Esophagus muscularis mucosa (tissue), 4 donors: ENCODE measurements around the gene CFAP68. TPM values are rescaled to one million over a fixed set of nuclear protein-coding genes. Genes with fewer than 3 reads are reported as not detected.

ENCODE experiments used
- DNase-seq: peaks from one replicate; pipeline ENCODE4 v3.0.0-alpha.2; 2017; ENCODE audit errors: extremely low spot score
- H3K27ac ChIP-seq, 4 donors: fragments of 200-600 bp; sonication (generic); replicated peaks in 1 of 4; 1 replicate in 3 of 4; 2 replicates in 1 of 4; pipeline ENCODE4 v1.5.1; 2016 to 2019; ENCODE audit warnings: mild to moderate bottlenecking in 1 of 4
- H3K27me3 ChIP-seq, 4 donors: fragments of 200-600 bp; sonication (generic); one replicate each; pipeline versions ENCODE4 v1.5.1 to v1.6.0; 2016 to 2019
- H3K36me3 ChIP-seq, 4 donors: fragments of 200-600 bp; sonication (generic); one replicate each; pipeline ENCODE4 v1.5.1; 2016 to 2019
- H3K4me1 ChIP-seq, 4 donors: fragments of 200-600 bp; sonication (generic); one replicate each; pipeline ENCODE4 v1.5.1; 2016 to 2019
- H3K4me3 ChIP-seq, 4 donors: fragments of 200-600 bp; sonication (generic); 1 replicate in 2 of 4; 2 replicates in 2 of 4; pipeline ENCODE4 v1.5.1; 2016 to 2019; ENCODE audit warnings: mild to moderate bottlenecking in 4 of 4, moderate library complexity in 1 of 4
- H3K9me3 ChIP-seq, 4 donors: fragments of 200-600 bp; sonication (generic); 1 replicate in 3 of 4; 2 replicates in 1 of 4; pipeline ENCODE4 v1.5.1; 2016 to 2019
- CTCF ChIP-seq, 3 experiments: fragments of 200-600 bp in 2 of 3; fragments of 450-650 bp in 1 of 3; sonication (generic) in 2 of 3; IDR thresholded peaks; one replicate each; pipeline ENCODE4 v1.5.1; 2017 to 2019; ENCODE audit warnings: antibody characterized with exemption in 3 of 3, mild to moderate bottlenecking in 2 of 3, moderate library complexity in 1 of 3
- EP300 ChIP-seq: sonication (generic); formaldehyde crosslinking; IDR thresholded peaks from one replicate; pipeline ENCODE4 v1.6.1; 2017; ENCODE audit warnings: antibody characterized with exemption
- POLR2A ChIP-seq: fragments of 450-650 bp; IDR thresholded peaks from one replicate; pipeline ENCODE4 v1.6.1; 2017; ENCODE audit warnings: antibody characterized with exemption, moderate library complexity, mild to moderate bottlenecking, low read depth
- POLR2AphosphoS5 ChIP-seq, 2 donors: sonication (generic); formaldehyde crosslinking; IDR thresholded peaks; one replicate each; pipeline ENCODE4 v1.6.1; 2017; ENCODE audit warnings: antibody characterized with exemption in 2 of 2
- WGBS: methylation state at CpG from one replicate; pipeline ENCODE4 v1.1.5; 2018; 5-methylcytosine and 5-hydroxymethylcytosine counted together
- intact Hi-C: fragments of 100-400 bp; cut with DNase I; formaldehyde crosslinking; loops from one replicate; pipeline ENCODE4 v1.15.1; 2023
- total RNA-seq, 4 donors: library from RNA; depleted of rRNA; stranded (reverse); fragments of >200 nt; gene quantifications; one replicate each; pipeline versions ENCODE4 v1.1.0 to v1.2.1, GENCODE V29; 2016

The CFAP68 gene
- total RNA-seq, 4 donors from 2014 or later = 8.7 to 21.7 (median 19.9) TPM

GRCh38 chr11:111852103-111852502 lies 27.2 kb upstream of the CFAP68 start:
- Histone ChIP-seq H3K4me3 (no peak overlapping the region), H3K4me1 (peaks cover 0 to 3% (median 2%) of the 10 kb centered on the region in 4 donors), H3K36me3 (peaks cover 11 to 97% (median 75%) of the 10 kb centered on the region in 4 donors), H3K9me3 (no peaks in the 10 kb centered on the region), H3K27ac (no peak overlapping the region), H3K27me3 (no peaks in the 10 kb centered on the region)
- TF ChIP-seq EP300 (no peak), CTCF (IDR thresholded peaks at IDR 0.05) (no peak), POLR2AphosphoS5 (IDR thresholded peaks at IDR 0.05) (no peak), POLR2A (no peak)
- WGBS = 82% methylated on average over 2 of the region's 2 CpGs
- DNase-seq = no peak
- intact Hi-C loops = no loop called here

GRCh38 chr11:111855506-111855905 lies 23.8 kb upstream of the CFAP68 start:
- Histone ChIP-seq H3K27me3 (no peaks in the 10 kb centered on the region), H3K4me1 (no peaks in the 10 kb centered on the region), H3K27ac (no peak overlapping the region), H3K4me3 (no peak overlapping the region), H3K9me3 (no peaks in the 10 kb centered on the region), H3K36me3 (peaks cover 38 to 99% (median 83%) of the 10 kb centered on the region in 4 donors)
- no peak for TF ChIP-seq POLR2AphosphoS5 (IDR thresholded peaks at IDR 0.05)
- TF ChIP-seq EP300 = no peak
- no peak for TF ChIP-seq CTCF (IDR thresholded peaks at IDR 0.05)
- no peak for TF ChIP-seq POLR2A
- DNase-seq = no peak
- intact Hi-C loops = no loop called here

GRCh38 chr11:111860257-111860656 lies 19.1 kb upstream of the CFAP68 start:
- no peaks in the 10 kb centered on the region for H3K4me1 ChIP-seq
- no peak overlapping the region for H3K27ac ChIP-seq
- H3K9me3 ChIP-seq = no peaks in the 10 kb centered on the region
- intact Hi-C loops = no loop called here
- H3K36me3 ChIP-seq = peaks cover 48 to 96% (median 71%) of the 10 kb centered on the region in 4 donors
- no peak for TF ChIP-seq CTCF (IDR thresholded peaks at IDR 0.05)
- no peak for TF ChIP-seq POLR2A
- TF ChIP-seq EP300 = no peak
- TF ChIP-seq POLR2AphosphoS5 (IDR thresholded peaks at IDR 0.05) = no peak
- H3K27me3 ChIP-seq = no peaks in the 10 kb centered on the region
- H3K4me3 ChIP-seq = no peak overlapping the region
- 95% methylated on average over 3 of the region's 3 CpGs for WGBS
- DNase-seq = no peak

GRCh38 chr11:111870113-111870512 lies 9.2 kb upstream of the CFAP68 start:
- H3K27ac ChIP-seq = no peak overlapping the region
- H3K4me3 ChIP-seq = peak overlapping the region in 2 of 4 donors; percentile 96 to 98
- H3K27me3 ChIP-seq = no peaks in the 10 kb centered on the region
- no peak for DNase-seq
- intact Hi-C loops = loop anchor here (10.0 kb wide), 1 partner anchor 215 kb away; the partner anchor contains the start of genes SDHD and TIMM8B
- WGBS = 79% methylated on average over 1 of the region's 1 CpG
- peaks cover 7 to 26% (median 22%) of the 10 kb centered on the region in 4 donors for H3K4me1 ChIP-seq
- peaks cover 13 to 42% (median 35%) of the 10 kb centered on the region in 4 donors for H3K36me3 ChIP-seq
- H3K9me3 ChIP-seq = no peaks in the 10 kb centered on the region
- no peak for TF ChIP-seq POLR2A
- TF ChIP-seq EP300 = no peak
- no peak for TF ChIP-seq CTCF (IDR thresholded peaks at IDR 0.05)
- no peak for TF ChIP-seq POLR2AphosphoS5 (IDR thresholded peaks at IDR 0.05)

- peak overlapping the region; percentile 91 to 96 (median 92) for H3K27ac ChIP-seq
Observed at GRCh38 chr11:111870522-111870885, 8.8 kb upstream of the CFAP68 start.

More at GRCh38 chr11:111870522-111870885, 8.8 kb upstream of the CFAP68 start:
- Histone ChIP-seq H3K27me3 (no peaks in the 10 kb centered on the region), H3K4me3 (peak overlapping the region; percentile 86 to 98 (median 97)), H3K4me1 (peaks cover 7 to 26% (median 22%) of the 10 kb centered on the region in 4 donors), H3K9me3 (no peaks in the 10 kb centered on the region), H3K36me3 (peaks cover 11 to 42% (median 31%) of the 10 kb centered on the region in 4 donors)
- intact Hi-C loops = loop anchor here (10.0 kb wide), 1 partner anchor 214 kb away; the partner anchor contains the start of genes SDHD and TIMM8B
- no peak for DNase-seq
- TF ChIP-seq POLR2A (no peak), CTCF (IDR thresholded peaks at IDR 0.05) (no peak), EP300 (no peak), POLR2AphosphoS5 (IDR thresholded peaks at IDR 0.05) (no peak)
